ENCODE data around the gene BMP2.

BMP2 gene

DNA sequence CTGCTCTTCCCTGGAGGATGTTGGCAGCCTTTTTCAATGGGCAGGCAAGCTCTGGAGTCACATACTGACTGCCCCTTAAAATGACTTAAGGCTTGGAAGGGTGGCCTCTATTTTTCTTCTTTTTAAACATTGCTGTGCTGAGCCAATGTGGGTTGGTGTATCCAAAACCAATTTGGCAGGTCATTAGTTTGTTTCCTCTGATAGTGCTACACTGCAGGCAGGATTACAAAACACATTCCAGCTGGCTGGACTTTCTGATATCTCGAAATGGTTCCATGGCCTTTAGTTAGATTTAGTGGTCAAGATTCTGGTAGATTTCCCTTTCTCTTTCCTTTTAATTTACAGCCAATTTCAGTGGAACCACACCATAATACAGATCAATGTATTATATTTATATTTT, 28.1 kb upstream of the BMP2 start:
- no peaks in the 10 kb centered on the region for H3F3A ChIP-seq (ENCODE audit: insufficient read depth, low read length)
- no peaks in the 10 kb centered on the region for H3K9me2 ChIP-seq (ENCODE audit: low read depth, low read length)
- TF ChIP-seq, protein P1, sequence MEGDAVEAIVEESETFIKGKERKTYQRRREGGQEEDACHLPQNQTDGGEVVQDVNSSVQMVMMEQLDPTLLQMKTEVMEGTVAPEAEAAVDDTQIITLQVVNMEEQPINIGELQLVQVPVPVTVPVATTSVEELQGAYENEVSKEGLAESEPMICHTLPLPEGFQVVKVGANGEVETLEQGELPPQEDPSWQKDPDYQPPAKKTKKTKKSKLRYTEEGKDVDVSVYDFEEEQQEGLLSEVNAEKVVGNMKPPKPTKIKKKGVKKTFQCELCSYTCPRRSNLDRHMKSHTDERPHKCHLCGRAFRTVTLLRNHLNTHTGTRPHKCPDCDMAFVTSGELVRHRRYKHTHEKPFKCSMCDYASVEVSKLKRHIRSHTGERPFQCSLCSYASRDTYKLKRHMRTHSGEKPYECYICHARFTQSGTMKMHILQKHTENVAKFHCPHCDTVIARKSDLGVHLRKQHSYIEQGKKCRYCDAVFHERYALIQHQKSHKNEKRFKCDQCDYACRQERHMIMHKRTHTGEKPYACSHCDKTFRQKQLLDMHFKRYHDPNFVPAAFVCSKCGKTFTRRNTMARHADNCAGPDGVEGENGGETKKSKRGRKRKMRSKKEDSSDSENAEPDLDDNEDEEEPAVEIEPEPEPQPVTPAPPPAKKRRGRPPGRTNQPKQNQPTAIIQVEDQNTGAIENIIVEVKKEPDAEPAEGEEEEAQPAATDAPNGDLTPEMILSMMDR (IDR thresholded peaks at IDR 0.05; ENCODE audit: low read length): no peak
- no peak for TF ChIP-seq EZH2 (IDR thresholded peaks at IDR 0.05; ENCODE audit: borderline replicate concordance, low read length)
- H3K36me3 ChIP-seq (ENCODE audit: insufficient read depth, low read length): no peaks in the 10 kb centered on the region
- H3K4me1 ChIP-seq (ENCODE audit: insufficient read depth, low read length, severe bottlenecking): no peaks in the 10 kb centered on the region
- H3K79me2 ChIP-seq (ENCODE audit: insufficient read depth, low read length): no peaks in the 10 kb centered on the region
- H3K4me2 ChIP-seq (ENCODE audit: low read length): no peak overlapping the region
- H3K27ac ChIP-seq (ENCODE audit: low read depth, low read length, poor library complexity, severe bottlenecking): no peak overlapping the region
- no peaks in the 10 kb centered on the region for H3K9me3 ChIP-seq (ENCODE audit: low read length)
- no peak overlapping the region for H2AFZ ChIP-seq (ENCODE audit: low read length)
- no peak overlapping the region for H3K9ac ChIP-seq (ENCODE audit: low read length)
- H3K4me3 ChIP-seq (ENCODE audit: low read depth, low read length, poor library complexity, severe bottlenecking): no peak overlapping the region
- no peaks in the 10 kb centered on the region; the same call in 1 of the 2 replicates for H3K27me3 ChIP-seq (ENCODE audit: insufficient read depth, low read length)
- no peaks in the 10 kb centered on the region for H4K20me1 ChIP-seq (ENCODE audit: insufficient read depth, low read length)

DNA sequence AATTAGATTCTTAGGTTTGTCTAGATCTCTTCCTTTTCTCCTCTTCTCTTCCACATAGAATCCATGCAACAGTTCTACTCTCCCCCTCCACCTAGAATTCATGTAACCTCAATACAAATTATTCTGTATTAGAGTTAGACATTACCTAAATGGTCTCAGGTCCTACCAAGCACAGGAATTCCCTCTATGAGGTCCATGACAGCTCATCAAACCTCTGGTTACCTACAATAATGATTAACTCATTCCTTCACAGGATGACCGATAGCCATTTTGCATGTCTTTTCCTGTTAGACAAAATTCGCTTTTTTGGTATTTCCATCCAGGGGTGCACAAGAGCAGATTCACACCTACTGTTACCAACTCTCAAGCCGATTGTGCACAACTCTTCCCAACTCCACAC, 27.4 kb upstream of the BMP2 start:
- Histone ChIP-seq H3K27ac (ENCODE audit: low read depth, low read length, poor library complexity, severe bottlenecking) (no peak overlapping the region), H3F3A (ENCODE audit: insufficient read depth, low read length) (no peaks in the 10 kb centered on the region), H3K4me2 (ENCODE audit: low read length) (no peak overlapping the region), H2AFZ (ENCODE audit: low read length) (no peak overlapping the region), H3K4me1 (ENCODE audit: insufficient read depth, low read length, severe bottlenecking) (no peaks in the 10 kb centered on the region), H3K27me3 (ENCODE audit: insufficient read depth, low read length) (no peaks in the 10 kb centered on the region; the same call in 1 of the 2 replicates), H3K9me2 (ENCODE audit: low read depth, low read length) (no peaks in the 10 kb centered on the region), H3K4me3 (ENCODE audit: low read depth, low read length, poor library complexity, severe bottlenecking) (no peak overlapping the region), H3K9me3 (ENCODE audit: low read length) (no peaks in the 10 kb centered on the region), H3K79me2 (ENCODE audit: insufficient read depth, low read length) (no peaks in the 10 kb centered on the region), H4K20me1 (ENCODE audit: insufficient read depth, low read length) (no peaks in the 10 kb centered on the region), H3K9ac (ENCODE audit: low read length) (no peak overlapping the region), H3K36me3 (ENCODE audit: insufficient read depth, low read length) (no peaks in the 10 kb centered on the region)
- TF ChIP-seq, protein P1 (IDR thresholded peaks at IDR 0.05; ENCODE audit: low read length): no peak
- no peak for TF ChIP-seq EZH2 (IDR thresholded peaks at IDR 0.05; ENCODE audit: borderline replicate concordance, low read length)

DNA sequence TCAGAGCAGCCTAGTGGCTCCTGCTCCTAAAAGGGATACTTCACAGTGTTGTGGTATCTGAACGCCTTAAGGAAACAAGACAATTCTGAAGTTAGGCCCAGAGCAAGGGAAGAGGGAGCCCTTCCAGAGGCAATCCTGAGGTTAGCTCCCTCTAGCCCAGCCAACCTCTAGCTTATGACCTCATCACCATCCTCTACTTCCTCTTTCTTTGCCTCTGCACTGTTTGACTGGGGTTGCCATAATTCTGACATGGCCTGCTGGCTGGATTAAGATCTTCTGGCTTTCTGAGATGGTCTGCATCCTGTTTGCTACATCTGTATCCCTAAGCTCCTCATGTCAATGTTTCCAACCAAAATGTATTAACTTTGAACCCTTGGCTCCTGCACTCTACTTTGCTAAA, 23.3 kb upstream of the BMP2 start:
- Histone ChIP-seq H3K4me1 (ENCODE audit: insufficient read depth, low read length, severe bottlenecking) (no peaks in the 10 kb centered on the region), H4K20me1 (ENCODE audit: insufficient read depth, low read length) (no peaks in the 10 kb centered on the region), H3F3A (ENCODE audit: insufficient read depth, low read length) (no peaks in the 10 kb centered on the region), H3K36me3 (ENCODE audit: insufficient read depth, low read length) (no peaks in the 10 kb centered on the region), H3K9me3 (ENCODE audit: low read length) (no peaks in the 10 kb centered on the region), H2AFZ (ENCODE audit: low read length) (no peak overlapping the region), H3K27ac (ENCODE audit: low read depth, low read length, poor library complexity, severe bottlenecking) (no peak overlapping the region), H3K79me2 (ENCODE audit: insufficient read depth, low read length) (no peaks in the 10 kb centered on the region), H3K9ac (ENCODE audit: low read length) (no peak overlapping the region), H3K9me2 (ENCODE audit: low read depth, low read length) (no peaks in the 10 kb centered on the region), H3K4me3 (ENCODE audit: low read depth, low read length, poor library complexity, severe bottlenecking) (no peak overlapping the region), H3K27me3 (ENCODE audit: insufficient read depth, low read length) (no peaks in the 10 kb centered on the region), H3K4me2 (ENCODE audit: low read length) (no peak overlapping the region)
- TF ChIP-seq EZH2 (IDR thresholded peaks at IDR 0.05; ENCODE audit: borderline replicate concordance, low read length): no peak
- TF ChIP-seq, protein P1 (IDR thresholded peaks at IDR 0.05; ENCODE audit: low read length): no peak

Data from OCI-LY1 (cell line).